Parathyroid adenoma (tissue), 2 donors: ENCODE results near the gene CECR2.

Experiments used
- H2AFZ ChIP-seq: fragments of 300-600 bp; sonication (generic); one replicate; pipeline ENCODE4 v1.7.0; 2017; ENCODE audit warnings: antibody characterized with exemption, mild to moderate bottlenecking
- H3K27ac ChIP-seq: fragments of 300-600 bp; sonication (generic); one replicate; pipeline ENCODE4 v1.7.0; 2017
- H3K27me3 ChIP-seq: fragments of 300-600 bp; sonication (generic); one replicate; pipeline ENCODE4 v1.7.0; 2017; ENCODE audit warnings: low read length; ENCODE audit not compliant: control insufficient read depth, insufficient read depth
- H3K36me3 ChIP-seq: fragments of 300-600 bp; sonication (generic); one replicate; pipeline ENCODE4 v1.7.0; 2017; ENCODE audit warnings: low read length; ENCODE audit not compliant: control insufficient read depth, insufficient read depth
- H3K4me1 ChIP-seq: fragments of 300-600 bp; sonication (generic); one replicate; pipeline ENCODE4 v1.7.0; 2017; ENCODE audit warnings: control low read depth
- H3K4me2 ChIP-seq: fragments of 300-600 bp; sonication (generic); one replicate; pipeline ENCODE4 v1.7.0; 2017; ENCODE audit warnings: low read length
- H3K4me3 ChIP-seq: fragments of 300-600 bp; sonication (generic); one replicate; pipeline ENCODE4 v1.7.0; 2017; ENCODE audit warnings: low read depth, low read length
- H3K79me2 ChIP-seq: fragments of 300-600 bp; sonication (generic); one replicate; pipeline ENCODE4 v1.7.0; 2017; ENCODE audit warnings: control low read depth
- H3K9ac ChIP-seq: fragments of 300-600 bp; sonication (generic); one replicate; pipeline ENCODE4 v1.7.0; 2017; ENCODE audit warnings: mild to moderate bottlenecking
- H3K9me3 ChIP-seq: fragments of 300-600 bp; sonication (generic); one replicate; pipeline ENCODE4 v1.7.0; 2017; ENCODE audit warnings: low read length; ENCODE audit not compliant: control insufficient read depth
- TF ChIP-seq, protein P1 (sequence below): fragments of 300-600 bp; sonication (generic); IDR thresholded peaks from one replicate; pipeline ENCODE4 v1.7.0; 2017; ENCODE audit warnings: antibody characterized with exemption, mild to moderate bottlenecking
- donor health status: primary hyperparathyroidism.

The CECR2 gene

DNA sequence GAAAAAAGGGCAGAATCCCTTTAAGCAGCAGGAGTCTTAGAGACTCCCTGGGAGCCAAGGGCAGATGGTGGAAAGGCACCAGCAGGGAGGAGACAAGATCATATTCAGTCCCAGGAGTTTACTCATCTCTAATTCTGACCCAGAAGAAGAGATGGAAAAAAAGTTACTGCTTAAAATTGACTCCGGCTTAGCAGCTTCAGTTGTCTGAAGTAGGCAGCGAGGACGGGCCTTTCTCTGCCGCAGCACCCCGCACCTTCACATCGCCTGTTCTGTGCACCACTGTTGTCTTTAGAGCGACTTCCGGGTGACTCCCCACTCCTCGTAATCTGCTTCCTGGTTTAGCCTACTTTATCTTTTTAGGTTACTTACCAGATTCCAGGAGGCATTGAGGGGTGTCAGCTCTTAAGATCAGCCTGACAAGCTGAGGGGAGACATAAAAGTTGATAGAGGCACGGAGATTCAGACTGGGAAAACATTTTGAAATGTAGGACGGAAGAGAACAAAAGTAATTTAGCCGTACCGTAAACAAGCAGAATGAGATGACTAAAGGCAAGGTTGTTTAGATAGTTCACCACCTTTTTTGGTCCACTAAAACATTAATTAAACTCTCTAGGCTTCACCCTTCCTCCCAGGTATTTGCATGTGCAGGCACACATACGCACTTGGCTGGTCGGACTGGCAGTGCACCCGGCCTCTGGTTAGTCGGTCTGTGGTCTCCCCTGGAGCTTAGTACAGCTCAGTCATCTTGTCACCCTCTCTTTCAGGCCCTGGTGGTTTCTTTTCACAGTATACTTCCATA, 74.3 kb downstream of the CECR2 start:
- H2AFZ ChIP-seq = no peak overlapping the region
- H3K4me1 ChIP-seq = no peaks in the 10 kb centered on the region
- no peak overlapping the region for H3K4me2 ChIP-seq
- no peak overlapping the region for H3K27ac ChIP-seq
- H3K36me3 ChIP-seq = no peaks in the 10 kb centered on the region
- H3K9ac ChIP-seq = no peak overlapping the region
- no peak overlapping the region for H3K4me3 ChIP-seq
- TF ChIP-seq, protein P1, sequence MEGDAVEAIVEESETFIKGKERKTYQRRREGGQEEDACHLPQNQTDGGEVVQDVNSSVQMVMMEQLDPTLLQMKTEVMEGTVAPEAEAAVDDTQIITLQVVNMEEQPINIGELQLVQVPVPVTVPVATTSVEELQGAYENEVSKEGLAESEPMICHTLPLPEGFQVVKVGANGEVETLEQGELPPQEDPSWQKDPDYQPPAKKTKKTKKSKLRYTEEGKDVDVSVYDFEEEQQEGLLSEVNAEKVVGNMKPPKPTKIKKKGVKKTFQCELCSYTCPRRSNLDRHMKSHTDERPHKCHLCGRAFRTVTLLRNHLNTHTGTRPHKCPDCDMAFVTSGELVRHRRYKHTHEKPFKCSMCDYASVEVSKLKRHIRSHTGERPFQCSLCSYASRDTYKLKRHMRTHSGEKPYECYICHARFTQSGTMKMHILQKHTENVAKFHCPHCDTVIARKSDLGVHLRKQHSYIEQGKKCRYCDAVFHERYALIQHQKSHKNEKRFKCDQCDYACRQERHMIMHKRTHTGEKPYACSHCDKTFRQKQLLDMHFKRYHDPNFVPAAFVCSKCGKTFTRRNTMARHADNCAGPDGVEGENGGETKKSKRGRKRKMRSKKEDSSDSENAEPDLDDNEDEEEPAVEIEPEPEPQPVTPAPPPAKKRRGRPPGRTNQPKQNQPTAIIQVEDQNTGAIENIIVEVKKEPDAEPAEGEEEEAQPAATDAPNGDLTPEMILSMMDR = no peak
- H3K27me3 ChIP-seq = no peaks in the 10 kb centered on the region
- H3K9me3 ChIP-seq = no peaks in the 10 kb centered on the region
- no peaks in the 10 kb centered on the region for H3K79me2 ChIP-seq

DNA sequence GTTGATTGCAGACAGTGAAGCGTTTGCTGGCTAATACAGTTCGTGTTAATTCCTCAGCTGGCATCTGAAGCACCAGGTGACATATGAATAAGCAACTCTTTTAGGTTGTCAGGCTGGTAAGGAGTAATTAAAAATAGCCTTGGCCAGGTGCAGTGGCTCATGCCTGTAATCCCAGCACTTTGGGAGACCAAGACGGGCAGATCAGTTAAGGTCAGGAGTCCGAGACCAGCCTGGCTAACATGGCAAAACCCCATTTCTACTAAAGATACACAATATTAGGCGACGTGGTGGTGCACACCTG, 74.9 kb downstream of the CECR2 start:
- Histone ChIP-seq H3K9ac (no peak overlapping the region), H3K27ac (no peak overlapping the region), H3K4me3 (no peak overlapping the region), H3K9me3 (no peaks in the 10 kb centered on the region), H3K4me2 (no peak overlapping the region), H3K79me2 (no peaks in the 10 kb centered on the region), H3K36me3 (no peaks in the 10 kb centered on the region), H2AFZ (no peak overlapping the region), H3K4me1 (no peaks in the 10 kb centered on the region), H3K27me3 (no peaks in the 10 kb centered on the region)
- TF ChIP-seq, protein P1 = no peak

DNA sequence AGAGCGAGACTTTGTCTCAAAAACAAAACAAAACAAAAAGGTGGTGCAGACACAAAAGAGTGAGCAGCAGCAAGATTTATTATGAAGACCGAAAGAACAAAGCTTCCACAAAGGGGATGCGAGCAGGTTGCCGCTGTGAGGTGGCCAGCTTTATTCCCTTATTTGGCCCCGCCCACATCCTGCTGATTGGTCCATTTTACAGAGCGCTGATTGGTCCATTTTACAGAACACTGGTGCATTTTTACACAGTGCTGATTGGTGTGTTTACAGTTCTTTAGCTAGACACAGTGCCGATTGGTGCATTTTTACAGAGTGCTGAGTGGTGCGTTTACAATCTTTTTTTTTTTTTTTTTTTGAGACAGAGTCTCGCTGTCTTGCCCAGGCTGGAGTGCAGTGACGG, 77.4 kb downstream of the CECR2 start:
- Histone ChIP-seq H3K79me2 (no peaks in the 10 kb centered on the region), H3K4me3 (no peak overlapping the region), H3K27me3 (no peaks in the 10 kb centered on the region), H3K36me3 (no peaks in the 10 kb centered on the region), H3K9ac (no peak overlapping the region), H3K27ac (no peak overlapping the region), H3K4me2 (no peak overlapping the region), H3K9me3 (no peaks in the 10 kb centered on the region), H2AFZ (no peak overlapping the region), H3K4me1 (no peaks in the 10 kb centered on the region)
- TF ChIP-seq, protein P1 = no peak

DNA sequence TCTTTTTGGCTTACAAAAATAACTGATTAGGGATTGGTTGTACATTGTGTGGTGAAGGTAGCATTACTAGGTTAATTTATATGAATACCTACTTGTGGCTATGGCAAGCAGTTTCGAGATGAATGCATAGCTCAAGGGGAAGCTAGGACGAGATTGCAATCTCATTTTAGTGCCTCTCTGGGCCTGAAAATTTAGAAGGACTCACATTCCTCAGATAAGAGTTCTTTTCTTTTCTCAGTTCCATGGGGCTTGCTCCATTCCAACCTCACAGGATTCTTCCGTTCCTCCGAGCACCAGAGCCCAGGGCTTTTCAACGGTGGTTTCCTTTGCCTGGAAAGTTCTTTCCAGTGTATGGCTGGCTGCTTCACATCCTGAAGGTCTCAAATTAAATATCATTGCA, 82.1 kb downstream of the CECR2 start:
- Histone ChIP-seq H3K4me1 (no peaks in the 10 kb centered on the region), H3K36me3 (no peaks in the 10 kb centered on the region), H3K9me3 (no peaks in the 10 kb centered on the region), H2AFZ (no peak overlapping the region), H3K9ac (no peak overlapping the region), H3K27ac (no peak overlapping the region), H3K4me2 (no peak overlapping the region), H3K79me2 (no peaks in the 10 kb centered on the region), H3K27me3 (no peaks in the 10 kb centered on the region), H3K4me3 (no peak overlapping the region)
- TF ChIP-seq, protein P1 = no peak

DNA sequence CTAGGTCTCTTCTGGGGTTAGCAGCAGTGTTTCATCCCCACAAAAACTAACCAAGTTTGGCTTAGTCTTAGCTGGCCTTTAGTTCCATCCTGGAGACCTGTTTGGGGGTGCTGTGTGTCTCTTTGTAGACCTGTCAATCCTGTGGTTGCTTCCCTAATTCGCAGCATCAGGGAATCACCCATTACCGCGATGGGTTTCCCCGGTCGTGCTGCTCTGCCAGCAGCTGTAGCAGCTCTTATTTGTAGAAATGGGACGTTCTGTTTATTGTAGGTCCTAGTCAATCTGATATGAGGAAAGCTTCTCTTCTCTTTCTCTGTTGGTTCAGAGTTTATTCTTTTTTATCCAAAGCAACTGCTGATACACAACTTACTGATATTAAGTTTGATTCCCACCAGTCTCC, 91.6 kb downstream of the CECR2 start:
- Histone ChIP-seq H3K36me3 (no peaks in the 10 kb centered on the region), H3K9ac (no peak overlapping the region), H3K4me2 (no peak overlapping the region), H3K4me3 (no peak overlapping the region), H2AFZ (no peak overlapping the region), H3K9me3 (no peaks in the 10 kb centered on the region), H3K27me3 (no peaks in the 10 kb centered on the region), H3K79me2 (no peaks in the 10 kb centered on the region), H3K27ac (no peak overlapping the region), H3K4me1 (no peaks in the 10 kb centered on the region)
- TF ChIP-seq, protein P1 = no peak
